CD14-positive monocyte (primary cell): ENCODE data around the gene TOP3A. TPM values are rescaled to one million over a fixed set of nuclear protein-coding genes. Genes with fewer than 3 reads are reported as not detected.

ENCODE experiments used
- DNase-seq, 3 donors: peaks; one replicate each; pipeline ENCODE4 v3.0.0-alpha.2; 2011 to 2022
- H2AFZ ChIP-seq: 2 replicates; pipeline ENCODE4 v1.6.0; 2012; ENCODE audit warnings: mild to moderate bottlenecking, low read depth, low read length, inconsistent platforms; ENCODE audit not compliant: insufficient read depth, poor library complexity, severe bottlenecking
- H3K27ac ChIP-seq, 2 donors: 1 replicate in 1 of 2; 2 replicates in 1 of 2; pipeline ENCODE4 v1.5.1; 2012 to 2013; ENCODE audit warnings: low read length in 2 of 2, control low read depth in 1 of 2, inconsistent platforms in 1 of 2, low read depth in 1 of 2, mild to moderate bottlenecking in 1 of 2
- H3K27me3 ChIP-seq, 2 donors: one replicate each; pipeline versions ENCODE4 v1.6.0 to v1.6.1; 2011 to 2013; ENCODE audit warnings: low read length in 2 of 2; ENCODE audit not compliant: control insufficient read depth in 2 of 2, insufficient read depth in 2 of 2
- H3K36me3 ChIP-seq, 2 donors: replicated peaks in 1 of 2; 1 replicate in 1 of 2; 2 replicates in 1 of 2; pipeline versions ENCODE4 v1.5.1 to v1.6.1; 2012 to 2013; ENCODE audit warnings: low read length in 2 of 2, control low read depth in 1 of 2, inconsistent platforms in 1 of 2, mild to moderate bottlenecking in 1 of 2; ENCODE audit not compliant: insufficient read depth in 2 of 2, control insufficient read depth in 1 of 2
- H3K4me1 ChIP-seq, 2 donors: 1 replicate in 1 of 2; 2 replicates in 1 of 2; pipeline versions ENCODE4 v1.5.1 to v1.6.1; 2012 to 2013; ENCODE audit warnings: low read length in 2 of 2, control low read depth in 1 of 2, inconsistent platforms in 1 of 2, mild to moderate bottlenecking in 1 of 2, moderate library complexity in 1 of 2; ENCODE audit not compliant: insufficient read depth in 2 of 2, control insufficient read depth in 1 of 2
- H3K4me2 ChIP-seq: replicated peaks from 2 replicates; pipeline ENCODE3; 2012; ENCODE audit warnings: low read length, moderate library complexity, mild to moderate bottlenecking; ENCODE audit not compliant: poor library complexity, severe bottlenecking; ENCODE audit errors: extremely low read depth
- H3K4me3 ChIP-seq, 3 experiments: fragments of 200-600 bp in 1 of 3; sonication (generic) in 1 of 3; replicated peaks in 1 of 3; 1 replicate in 2 of 3; 2 replicates in 1 of 3; pipeline ENCODE4 v1.5.1; 2011 to 2013; ENCODE audit warnings: low read length in 3 of 3, mild to moderate bottlenecking in 3 of 3, control low read depth in 2 of 3, low read depth in 2 of 3, inconsistent platforms in 1 of 3, moderate library complexity in 1 of 3
- H3K79me2 ChIP-seq: 2 replicates; pipeline ENCODE4 v1.6.0; 2012; ENCODE audit warnings: mild to moderate bottlenecking, control low read depth, inconsistent platforms, low read length, moderate library complexity; ENCODE audit not compliant: insufficient read depth
- H3K9ac ChIP-seq: 2 replicates; pipeline ENCODE4 v1.6.0; 2017; ENCODE audit warnings: low read length, mild to moderate bottlenecking; ENCODE audit not compliant: insufficient read depth, poor library complexity, severe bottlenecking
- H3K9me3 ChIP-seq, 2 donors: replicated peaks in 1 of 2; 1 replicate in 1 of 2; 2 replicates in 1 of 2; pipeline versions ENCODE4 v1.5.1 to v1.6.1; 2012 to 2013; ENCODE audit warnings: low read length in 2 of 2, control low read depth in 1 of 2; ENCODE audit not compliant: control insufficient read depth in 1 of 2, insufficient read depth in 1 of 2
- H4K20me1 ChIP-seq: 2 replicates; pipeline ENCODE4 v1.6.0; 2012; ENCODE audit warnings: mild to moderate bottlenecking, low read length, control low read depth, moderate library complexity; ENCODE audit not compliant: insufficient read depth
- H3K27ac Mint-ChIP-seq, 7 donors: one replicate each; pipeline ENCODE4 v1.8.0; 2020; ENCODE audit warnings: mild to moderate bottlenecking in 7 of 7, mixed read lengths in 7 of 7, moderate library complexity in 6 of 7, inconsistent platforms in 2 of 7
- H3K27me3 Mint-ChIP-seq, 3 donors: one replicate each; pipeline ENCODE4 v1.8.0; 2021 to 2022; ENCODE audit warnings: low read depth in 3 of 3, mild to moderate bottlenecking in 3 of 3, mixed read lengths in 3 of 3, moderate library complexity in 3 of 3, inconsistent platforms in 1 of 3
- H3K36me3 Mint-ChIP-seq, 2 donors: one replicate each; pipeline ENCODE4 v1.8.0; 2020; ENCODE audit warnings: mixed read lengths in 2 of 2, inconsistent platforms in 1 of 2, mild to moderate bottlenecking in 1 of 2
- H3K4me1 Mint-ChIP-seq: one replicate; pipeline ENCODE4 v1.8.0; 2020; ENCODE audit warnings: mild to moderate bottlenecking, mixed read lengths
- H3K4me3 Mint-ChIP-seq, 2 donors: one replicate each; pipeline ENCODE4 v1.8.0; 2020; ENCODE audit warnings: mild to moderate bottlenecking in 2 of 2, mixed read lengths in 2 of 2, moderate library complexity in 1 of 2
- H3K9me3 Mint-ChIP-seq, 7 donors: one replicate each; pipeline ENCODE4 v1.8.0; 2020 to 2022; ENCODE audit warnings: mixed read lengths in 7 of 7, mild to moderate bottlenecking in 6 of 7, moderate library complexity in 6 of 7, inconsistent platforms in 2 of 7
- CTCF ChIP-seq: fragments of 200-600 bp; IDR thresholded peaks from one replicate; pipeline ENCODE4 v1.8.0; 2022; ENCODE audit warnings: antibody characterized with exemption, mild to moderate bottlenecking
- WGBS: methylation state at CpG from one replicate; pipeline ENCODE4 v1.1.5; 2013; ENCODE audit warnings: missing lambda C conversion rate; ENCODE audit not compliant: insufficient coverage; 5-methylcytosine and 5-hydroxymethylcytosine counted together
- intact Hi-C, 2 donors: fragments of 100-400 bp; cut with micrococcal nuclease; formaldehyde crosslinking; loops; one replicate each; pipeline versions ENCODE4 v1.15.0 to v1.15.1; 2023
- polyA plus RNA-seq, 3 donors: library from polyadenylated mRNA; depleted of rRNA in 1 of 3; unstranded in 2 of 3; stranded (reverse) in 1 of 3; fragments of 300-500 nt in 2 of 3; fragments of >200 nt in 1 of 3; fragmentation: Illumina TruSeq in 2 of 3; gene quantifications; 1 replicate in 2 of 3; 2 replicates in 1 of 3; pipeline ENCODE4 v1.2.3, GENCODE V29; 2012 to 2021

TOP3A gene
- polyA plus RNA-seq, 3 donors = 15.2 to 25.6 (median 22.3) TPM

- H3K9me3 Mint-ChIP-seq = no peaks in the 10 kb centered on the region
- Histone ChIP-seq H2AFZ (no peak overlapping the region), H3K79me2 (peaks cover 45% of the 10 kb centered on the region), H3K36me3 (peaks cover 49 to 51% of the 10 kb centered on the region in 2 donors), H3K9me3 (no peaks in the 10 kb centered on the region), H3K4me2 (peak overlapping the region; percentile 92), H3K9ac (no peak overlapping the region), H3K27me3 (no peaks in the 10 kb centered on the region), H3K4me1 (peaks cover 35 to 46% of the 10 kb centered on the region in 2 donors), H3K27ac (peak overlapping the region in 1 of 2 donors; percentile 95), H4K20me1 (peaks cover 64% of the 10 kb centered on the region), H3K4me3 (peak overlapping the region in 1 of 3 experiments; percentile 82)
- peak overlapping the region; percentile 60 to 95 for H3K4me3 Mint-ChIP-seq
- H3K27ac Mint-ChIP-seq = peak overlapping the region; percentile 31 to 100 (median 99)
- no peak for TF ChIP-seq CTCF
- WGBS = 91% methylated on average over 1 of the region's 7 CpGs
- DNase-seq = no peak
- peaks cover 31% of the 10 kb centered on the region for H3K4me1 Mint-ChIP-seq
- peaks cover 46 to 54% of the 10 kb centered on the region in 2 donors for H3K36me3 Mint-ChIP-seq
- intact Hi-C loops = loop anchor here in 1 of 2 donors (5.0 kb wide), 1 partner anchor 41 kb away; no protein-coding TSS in a partner anchor
- H3K27me3 Mint-ChIP-seq = peaks cover 0 to 2% (median 0%) of the 10 kb centered on the region in 3 donors
Measured at GRCh38 chr17:18256776-18257175, 58.0 kb downstream of the TOP3A start.

- intact Hi-C loops = loop anchor here in 1 of 2 donors (5.0 kb wide), 1 partner anchor 41 kb away; no protein-coding TSS in a partner anchor
- Histone ChIP-seq H3K4me1 (peaks cover 31 to 41% of the 10 kb centered on the region in 2 donors), H3K27me3 (no peaks in the 10 kb centered on the region), H3K36me3 (peaks cover 53 to 55% of the 10 kb centered on the region in 2 donors), H3K4me2 (peak overlapping the region; percentile 92), H3K9me3 (no peaks in the 10 kb centered on the region), H4K20me1 (peaks cover 69% of the 10 kb centered on the region), H3K79me2 (peaks cover 41% of the 10 kb centered on the region), H3K9ac (no peak overlapping the region), H2AFZ (no peak overlapping the region), H3K27ac (peak overlapping the region in 1 of 2 donors; percentile 95), H3K4me3 (no peak overlapping the region)
- H3K4me1 Mint-ChIP-seq = peaks cover 27% of the 10 kb centered on the region
- peaks cover 0 to 3% (median 0%) of the 10 kb centered on the region in 3 donors for H3K27me3 Mint-ChIP-seq
- 95% methylated on average over 9 of the region's 11 CpGs for WGBS
- no peaks in the 10 kb centered on the region for H3K9me3 Mint-ChIP-seq
- peaks cover 50 to 58% of the 10 kb centered on the region in 2 donors for H3K36me3 Mint-ChIP-seq
- peak overlapping the region in 4 of 7 donors; percentile 46 to 100 (median 92) for H3K27ac Mint-ChIP-seq
- DNase-seq = no peak
- H3K4me3 Mint-ChIP-seq = no peak overlapping the region
- TF ChIP-seq CTCF = no peak
Measured at GRCh38 chr17:18256351-18256750, 58.4 kb downstream of the TOP3A start.
